ENCODE results near the gene TRIM8. TPM values are rescaled to one million over a fixed set of nuclear protein-coding genes. Genes with fewer than 3 reads are reported as not detected.

TRIM8 gene
- total RNA-seq, 2 donors from 2014 or later: 148 to 222 TPM

GRCh38 chr10:102657984-102658724 is 13.9 kb downstream of the TRIM8 start:
- Histone ChIP-seq H3K27me3 (replicated peaks; ENCODE audit: insufficient read depth) (no peaks in the 10 kb centered on the region), H3K4me1 (replicated peaks) (peaks cover 28% of the 10 kb centered on the region), H3K4me3 (no peak overlapping the region), H3K36me3 (peaks cover 15 to 18% of the 10 kb centered on the region in 2 donors), H3K9me3 (no peaks in the 10 kb centered on the region), H3K27ac (peak overlapping the region; percentile 78 to 84)
- peak; percentile 86 for DNase-seq (ENCODE audit: low spot score)
- WGBS: 27% methylated on average over 13 of the region's 13 CpGs
- intact Hi-C loops (cut with DNase I): no loop called here
- TF ChIP-seq CTCF (IDR thresholded peaks at IDR 0.05) (no peak), POLR2AphosphoS5 (IDR thresholded peaks at IDR 0.05) (peak; percentile 81), POLR2A (IDR thresholded peaks at IDR 0.05) (peak; percentile 18)

GRCh38 chr10:102658802-102659201 is 14.5 kb downstream of the TRIM8 start:
- no peak for DNase-seq (ENCODE audit: low spot score)
- H3K9me3 ChIP-seq: no peaks in the 10 kb centered on the region
- H3K36me3 ChIP-seq: peaks cover 15 to 18% of the 10 kb centered on the region in 2 donors
- no peak for TF ChIP-seq POLR2A (IDR thresholded peaks at IDR 0.05)
- TF ChIP-seq POLR2AphosphoS5 (IDR thresholded peaks at IDR 0.05): no peak
- TF ChIP-seq CTCF (IDR thresholded peaks at IDR 0.05): no peak
- H3K4me3 ChIP-seq: no peak overlapping the region
- H3K27me3 ChIP-seq (replicated peaks; ENCODE audit: insufficient read depth): no peaks in the 10 kb centered on the region
- peaks cover 28% of the 10 kb centered on the region for H3K4me1 ChIP-seq (replicated peaks)
- peak overlapping the region; percentile 78 to 84 for H3K27ac ChIP-seq
- intact Hi-C loops (cut with DNase I): no loop called here
- WGBS: 49% methylated on average over 5 of the region's 5 CpGs

- Histone ChIP-seq H3K27ac (no peak overlapping the region), H3K4me3 (no peak overlapping the region), H3K4me1 (replicated peaks) (peaks cover 28% of the 10 kb centered on the region), H3K27me3 (replicated peaks; ENCODE audit: insufficient read depth) (no peaks in the 10 kb centered on the region), H3K36me3 (peaks cover 7 to 10% of the 10 kb centered on the region in 2 donors), H3K9me3 (no peaks in the 10 kb centered on the region)
- intact Hi-C loops (cut with DNase I): no loop called here
- no peak for DNase-seq (ENCODE audit: low spot score)
- TF ChIP-seq POLR2A (IDR thresholded peaks at IDR 0.05): no peak
- no peak for TF ChIP-seq POLR2AphosphoS5 (IDR thresholded peaks at IDR 0.05)
- TF ChIP-seq CTCF (IDR thresholded peaks at IDR 0.05): no peak
- 10% methylated on average over 22 of the region's 22 CpGs for WGBS
Observed at GRCh38 chr10:102660888-102661657, 16.8 kb downstream of the TRIM8 start.

GRCh38 chr10:102661658-102662028 is 17.4 kb downstream of the TRIM8 start:
- H3K4me1 ChIP-seq (replicated peaks): peaks cover 24% of the 10 kb centered on the region
- no peaks in the 10 kb centered on the region for H3K27me3 ChIP-seq (replicated peaks; ENCODE audit: insufficient read depth)
- no peak overlapping the region for H3K27ac ChIP-seq
- no peak for DNase-seq (ENCODE audit: low spot score)
- TF ChIP-seq CTCF (IDR thresholded peaks at IDR 0.05) (no peak), POLR2A (IDR thresholded peaks at IDR 0.05) (no peak), POLR2AphosphoS5 (IDR thresholded peaks at IDR 0.05) (no peak)
- WGBS: 52% methylated on average over 6 of the region's 6 CpGs
- peaks cover 5 to 6% of the 10 kb centered on the region in 2 donors for H3K36me3 ChIP-seq
- intact Hi-C loops (cut with DNase I): no loop called here
- H3K9me3 ChIP-seq: no peaks in the 10 kb centered on the region
- no peak overlapping the region for H3K4me3 ChIP-seq

Measured in prostate gland (tissue), 2 donors.